HG03342 (cell line): Measurements from ENCODE around the gene GRB10.
"Not testable (repeated sequence)": the region's sequence is repeated elsewhere in the genome, so short reads cannot be mapped to it uniquely, and the experiment has no call there.

Source experiments
- ATAC-seq: cut with Tn5 transposase; IDR thresholded peaks from one replicate; pipeline ENCODE4 v1.9.1; 2021; ENCODE audit warnings: mild to moderate bottlenecking, moderate library complexity; ENCODE audit not compliant: unreplicated experiment

GRB10 gene

GRCh38 chr7:50558294-50559053 lies 224.2 kb downstream of the GRB10 start:
- ATAC-seq = no peak

- no peak for ATAC-seq
These were observed 225.6 kb downstream of the GRB10 start for GRCh38 chr7:50557099-50557498.

GRCh38 chr7:50556247-50556991 lies 226.3 kb downstream of the GRB10 start:
- no peak for ATAC-seq

GRCh38 chr7:50555594-50556140 lies 227.0 kb downstream of the GRB10 start:
- no peak for ATAC-seq

GRCh38 chr7:50554431-50555322 lies 228.0 kb downstream of the GRB10 start:
- no peak for ATAC-seq

- no peak for ATAC-seq
These were observed 228.7 kb downstream of the GRB10 start for GRCh38 chr7:50553973-50554372.

GRCh38 chr7:50552921-50553320 lies 229.8 kb downstream of the GRB10 start:
- ATAC-seq = no peak

GRCh38 chr7:50552139-50552538 lies 230.6 kb downstream of the GRB10 start:
- no peak for ATAC-seq

GRCh38 chr7:50545613-50546012 lies 237.1 kb downstream of the GRB10 start:
- not testable (repeated sequence) for ATAC-seq

GRCh38 chr7:50544992-50545391 lies 237.7 kb downstream of the GRB10 start:
- ATAC-seq = no peak

GRCh38 chr7:50543776-50544442 lies 238.8 kb downstream of the GRB10 start:
- no peak for ATAC-seq

GRCh38 chr7:50542132-50542531 lies 240.6 kb downstream of the GRB10 start:
- ATAC-seq = no peak

- no peak for ATAC-seq
These were observed 241.7 kb downstream of the GRB10 start for GRCh38 chr7:50540785-50541579.
